Prostate gland (tissue), 2 donors: ENCODE measurements around the gene LRRC42. TPM values are rescaled to one million over a fixed set of nuclear protein-coding genes. Genes with fewer than 3 reads are reported as not detected.

Experiments
- DNase-seq: peaks from one replicate; pipeline ENCODE4 v3.0.0-alpha.2; 2019; ENCODE audit warnings: low spot score
- H3K27ac ChIP-seq, 2 donors: fragments of 200-600 bp; sonication (generic); 2 replicates each; pipeline ENCODE4 v1.5.1; 2017 to 2019
- H3K27me3 ChIP-seq: fragments of 200-600 bp; sonication (generic); replicated peaks from 2 replicates; pipeline ENCODE4 v1.5.1; 2019; ENCODE audit not compliant: insufficient read depth
- H3K36me3 ChIP-seq, 2 donors: fragments of 200-600 bp; sonication (generic); 1 replicate in 1 of 2; 2 replicates in 1 of 2; pipeline versions ENCODE4 v1.5.1 to v1.8.1; 2017 to 2019
- H3K4me1 ChIP-seq: fragments of 200-600 bp; sonication (generic); replicated peaks from 2 replicates; pipeline ENCODE4 v1.5.1; 2019
- H3K4me3 ChIP-seq, 2 donors: fragments of 200-600 bp; sonication (generic); 2 replicates each; pipeline ENCODE4 v1.5.1; 2017 to 2019
- H3K9me3 ChIP-seq: fragments of 200-600 bp; sonication (generic); 2 replicates; pipeline ENCODE4 v1.5.1; 2017
- POLR2A ChIP-seq: fragments of 450-650 bp; IDR thresholded peaks from one replicate; pipeline ENCODE4 v1.6.1; 2016; ENCODE audit warnings: antibody characterized with exemption, mild to moderate bottlenecking
- POLR2AphosphoS5 ChIP-seq: sonication (generic); formaldehyde crosslinking; IDR thresholded peaks from one replicate; pipeline ENCODE4 v1.6.1; 2017; ENCODE audit warnings: antibody characterized with exemption
- WGBS: methylation state at CpG from one replicate; pipeline ENCODE4 v1.1.5; 2018; 5-methylcytosine and 5-hydroxymethylcytosine counted together
- intact Hi-C: fragments of 100-400 bp; cut with DNase I; formaldehyde crosslinking; loops from one replicate; pipeline ENCODE4 v1.14.2; 2022
- total RNA-seq, 2 donors: library from RNA; depleted of rRNA; stranded (reverse); fragments of >200 nt; gene quantifications; one replicate each; pipeline ENCODE4 v1.1.0, GENCODE V29; 2016
- TF ChIP-seq, protein P1 (sequence below), 4 experiments: fragments of 200-600 bp in 2 of 4; fragments of 450-650 bp in 2 of 4; sonication (generic) in 2 of 4; IDR thresholded peaks; 1 replicate in 3 of 4; 2 replicates in 1 of 4; pipeline ENCODE4 v1.5.1; 2016 to 2019; ENCODE audit warnings: antibody characterized with exemption in 4 of 4, mild to moderate bottlenecking in 2 of 4, moderate library complexity in 2 of 4

Gene LRRC42
- total RNA-seq, 2 donors from 2014 or later: 21.1 to 31.8 TPM

DNA sequence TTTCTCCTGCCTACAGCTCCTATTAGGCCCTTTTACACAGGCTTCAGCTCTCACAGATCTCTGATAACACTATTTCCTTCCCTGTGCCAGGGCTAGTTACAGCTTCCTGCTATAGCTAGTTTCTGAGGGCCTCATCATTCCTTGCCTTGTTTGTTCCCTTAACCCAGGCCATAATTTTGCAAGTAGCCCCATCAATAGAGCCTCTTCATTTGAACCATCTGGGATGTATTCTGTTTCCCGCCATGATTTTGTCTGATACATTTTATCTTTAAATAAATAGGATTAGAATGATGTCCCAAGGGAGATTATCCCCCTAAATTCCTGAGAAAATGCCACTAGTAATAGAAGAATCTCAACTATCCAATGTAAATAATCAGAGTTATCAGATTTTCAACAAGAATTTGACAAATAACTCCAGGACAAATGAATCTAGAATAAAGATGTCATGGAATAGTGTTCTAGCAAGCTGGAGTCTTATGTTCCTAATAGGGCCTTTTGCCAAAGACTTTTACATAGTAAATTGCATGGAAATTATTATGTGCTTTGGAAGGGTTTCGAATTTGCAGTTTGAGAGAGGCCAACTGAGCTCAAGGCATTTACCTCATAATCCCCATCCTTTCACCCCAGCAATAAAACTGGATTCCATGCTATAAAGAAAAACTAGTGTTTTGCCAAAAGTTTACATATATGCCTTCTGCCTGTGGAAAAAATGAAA, 16.7 kb upstream of the LRRC42 start:
- Histone ChIP-seq H3K36me3 (no peaks in the 10 kb centered on the region), H3K27me3 (no peaks in the 10 kb centered on the region), H3K9me3 (no peaks in the 10 kb centered on the region), H3K4me3 (no peak overlapping the region), H3K27ac (no peak overlapping the region), H3K4me1 (no peaks in the 10 kb centered on the region)
- WGBS: 83% methylated on average over 2 of the region's 2 CpGs
- no peak for DNase-seq
- intact Hi-C loops: no loop called here
- no peak for TF ChIP-seq POLR2A
- no peak for TF ChIP-seq POLR2AphosphoS5
- TF ChIP-seq, protein P1, sequence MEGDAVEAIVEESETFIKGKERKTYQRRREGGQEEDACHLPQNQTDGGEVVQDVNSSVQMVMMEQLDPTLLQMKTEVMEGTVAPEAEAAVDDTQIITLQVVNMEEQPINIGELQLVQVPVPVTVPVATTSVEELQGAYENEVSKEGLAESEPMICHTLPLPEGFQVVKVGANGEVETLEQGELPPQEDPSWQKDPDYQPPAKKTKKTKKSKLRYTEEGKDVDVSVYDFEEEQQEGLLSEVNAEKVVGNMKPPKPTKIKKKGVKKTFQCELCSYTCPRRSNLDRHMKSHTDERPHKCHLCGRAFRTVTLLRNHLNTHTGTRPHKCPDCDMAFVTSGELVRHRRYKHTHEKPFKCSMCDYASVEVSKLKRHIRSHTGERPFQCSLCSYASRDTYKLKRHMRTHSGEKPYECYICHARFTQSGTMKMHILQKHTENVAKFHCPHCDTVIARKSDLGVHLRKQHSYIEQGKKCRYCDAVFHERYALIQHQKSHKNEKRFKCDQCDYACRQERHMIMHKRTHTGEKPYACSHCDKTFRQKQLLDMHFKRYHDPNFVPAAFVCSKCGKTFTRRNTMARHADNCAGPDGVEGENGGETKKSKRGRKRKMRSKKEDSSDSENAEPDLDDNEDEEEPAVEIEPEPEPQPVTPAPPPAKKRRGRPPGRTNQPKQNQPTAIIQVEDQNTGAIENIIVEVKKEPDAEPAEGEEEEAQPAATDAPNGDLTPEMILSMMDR (IDR thresholded peaks at IDR 0.05): no peak

- Histone ChIP-seq H3K4me3 (no peak overlapping the region), H3K4me1 (no peaks in the 10 kb centered on the region), H3K27me3 (no peaks in the 10 kb centered on the region), H3K27ac (no peak overlapping the region), H3K36me3 (no peaks in the 10 kb centered on the region), H3K9me3 (no peaks in the 10 kb centered on the region)
- 84% methylated on average over 3 of the region's 3 CpGs for WGBS
- DNase-seq: no peak
- TF ChIP-seq, protein P1 (IDR thresholded peaks at IDR 0.05): no peak
- no peak for TF ChIP-seq POLR2A
- TF ChIP-seq POLR2AphosphoS5: no peak
- intact Hi-C loops: no loop called here
Observed at GRCh38 chr1:53930932-53931331, 15.2 kb upstream of the LRRC42 start.

GRCh38 chr1:53931523-53931922, 14.6 kb upstream of the LRRC42 start:
- TF ChIP-seq, protein P1 (IDR thresholded peaks at IDR 0.05): no peak
- TF ChIP-seq POLR2AphosphoS5 (no peak), POLR2A (no peak)
- no peaks in the 10 kb centered on the region for H3K4me1 ChIP-seq
- no peaks in the 10 kb centered on the region for H3K36me3 ChIP-seq
- H3K4me3 ChIP-seq: no peak overlapping the region
- no peaks in the 10 kb centered on the region for H3K27me3 ChIP-seq
- DNase-seq: no peak
- WGBS: 97% methylated on average over 2 of the region's 2 CpGs
- H3K9me3 ChIP-seq: no peaks in the 10 kb centered on the region
- intact Hi-C loops: no loop called here
- no peak overlapping the region for H3K27ac ChIP-seq

DNA sequence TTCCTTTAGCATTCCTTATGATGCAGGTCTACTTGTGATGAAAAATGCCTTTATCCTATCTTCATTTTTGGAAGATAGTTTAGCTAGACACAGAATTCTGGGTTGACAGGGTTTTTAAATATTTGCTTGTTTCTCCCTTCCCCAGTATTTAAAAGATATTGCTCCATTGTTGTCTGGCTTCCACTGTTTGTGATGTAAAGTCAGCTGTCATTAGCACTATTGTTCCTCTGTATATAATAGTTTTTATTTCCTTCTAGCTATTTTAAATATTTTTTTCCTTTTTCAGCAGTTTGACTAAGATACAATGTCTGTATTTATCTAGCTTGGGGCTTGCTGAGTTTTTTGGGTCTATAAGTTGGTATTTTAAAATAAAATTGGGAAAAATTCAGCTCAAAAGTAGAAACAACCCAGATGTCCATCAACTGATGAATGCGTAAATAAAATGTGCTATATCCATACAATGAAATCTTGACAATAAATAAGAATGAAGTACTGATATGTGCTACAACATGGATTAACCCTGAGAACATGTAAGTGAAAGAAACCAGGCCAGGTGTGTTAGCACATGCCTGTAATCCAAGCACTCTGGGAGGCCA, 11.9 kb upstream of the LRRC42 start:
- Histone ChIP-seq H3K27ac (no peak overlapping the region), H3K4me3 (no peak overlapping the region), H3K36me3 (no peaks in the 10 kb centered on the region), H3K27me3 (no peaks in the 10 kb centered on the region), H3K9me3 (no peaks in the 10 kb centered on the region), H3K4me1 (no peaks in the 10 kb centered on the region)
- no peak for DNase-seq
- intact Hi-C loops: no loop called here
- TF ChIP-seq, protein P1 (IDR thresholded peaks at IDR 0.05): no peak
- TF ChIP-seq POLR2AphosphoS5 (no peak), POLR2A (no peak)
- 96% methylated on average over 1 of the region's 1 CpG for WGBS

DNA sequence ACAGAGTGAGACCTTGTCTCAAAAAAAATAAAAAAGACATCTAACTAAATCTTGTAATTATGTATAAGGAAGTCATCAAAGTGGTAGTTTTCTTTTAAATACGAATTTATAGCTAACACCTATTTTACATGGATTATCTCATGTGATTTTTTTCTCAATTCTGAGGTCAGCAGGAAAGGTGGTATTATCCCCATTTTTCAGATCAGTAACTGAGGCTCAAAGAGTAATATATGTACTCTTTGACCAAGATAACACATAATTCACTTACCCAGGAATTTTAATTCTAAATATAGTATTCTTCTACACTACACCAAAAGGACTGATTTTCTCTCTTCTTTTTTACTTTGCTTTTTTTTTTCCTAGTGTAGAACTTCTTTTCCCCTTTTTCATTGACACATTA, 9.7 kb upstream of the LRRC42 start:
- Histone ChIP-seq H3K4me3 (no peak overlapping the region), H3K27ac (no peak overlapping the region), H3K27me3 (no peaks in the 10 kb centered on the region), H3K4me1 (no peaks in the 10 kb centered on the region), H3K36me3 (no peaks in the 10 kb centered on the region), H3K9me3 (no peaks in the 10 kb centered on the region)
- WGBS: 97% methylated on average over 1 of the region's 1 CpG
- TF ChIP-seq, protein P1 (IDR thresholded peaks at IDR 0.05): no peak
- TF ChIP-seq POLR2A: no peak
- no peak for TF ChIP-seq POLR2AphosphoS5
- intact Hi-C loops: no loop called here
- DNase-seq: no peak
